ENCODE measurements around the gene WWOX.

- TF ChIP-seq ZNF274 (IDR thresholded peaks at IDR 0.05; ENCODE audit: low read depth, low read length) (no peak), YY1 (IDR thresholded peaks at IDR 0.05; ENCODE audit: insufficient read depth, insufficient read length) (no peak)
These were observed 700.0 kb downstream of the WWOX start for GRCh38 chr16:78799429-78799828.

Measured in NT2/D1 (cell line).